IMR-90 (cell line): ENCODE data around the gene SPSB4. TPM values are rescaled to one million over a fixed set of nuclear protein-coding genes. Genes with fewer than 3 reads are reported as not detected.

Experiments used
- ATAC-seq: fragments of 200-7000 bp; cut with Tn5 transposase; 2 replicates; pipeline ENCODE4 v1.9.1; 2020; ENCODE audit warnings: low read depth, mild to moderate bottlenecking, moderate library complexity
- BruUV-seq: library from RNA; stranded (reverse); fragments of 400-500 nt; replicated peaks from 2 replicates; lab custom pipeline; 2021; lab: Mats Ljungman, UMichigan
- CTCF ChIA-PET: fragments of 300-600 bp; formaldehyde crosslinking; extraction: SDS; loops from one replicate; lab custom pipeline; 2021; ENCODE audit warnings: antibody characterized with exemption; lab: Yijun Ruan, JAX
- POLR2A ChIA-PET: fragments of 300-600 bp; sonication (Branson Sonifier 250); formaldehyde crosslinking; loops from one replicate; lab custom pipeline; 2022; ENCODE audit warnings: antibody characterized with exemption; ENCODE audit not compliant: unreplicated experiment; lab: Charles Lee
- DNase-seq: peaks from one replicate; pipeline ENCODE4 v3.0.0; 2013
- H2AFZ ChIP-seq: replicated peaks from 2 replicates; pipeline ENCODE3; 2013; ENCODE audit warnings: low read length, mild to moderate bottlenecking; ENCODE audit not compliant: poor library complexity
- H2AK5ac ChIP-seq: 2 replicates; pipeline ENCODE4 v1.6.1; 2013; ENCODE audit warnings: low read depth, low read length, inconsistent platforms
- H2AK9ac ChIP-seq: replicated peaks from 2 replicates; pipeline ENCODE3; 2013; ENCODE audit warnings: mild to moderate bottlenecking, low read depth, low read length, moderate library complexity; ENCODE audit not compliant: poor library complexity
- H2BK120ac ChIP-seq: 2 replicates; pipeline ENCODE4 v1.6.1; 2013; ENCODE audit warnings: low read depth, low read length, inconsistent platforms
- H2BK15ac ChIP-seq: 3 replicates; pipeline ENCODE4 v1.6.1; 2013; ENCODE audit warnings: low read depth, low read length, inconsistent platforms
- H2BK20ac ChIP-seq: 2 replicates; pipeline ENCODE4 v1.6.1; 2013; ENCODE audit warnings: low read depth, mild to moderate bottlenecking, inconsistent platforms, low read length, moderate library complexity
- H2BK5ac ChIP-seq: 2 replicates; pipeline ENCODE4 v1.6.1; 2013; ENCODE audit warnings: mild to moderate bottlenecking, low read depth, low read length, inconsistent platforms; ENCODE audit not compliant: poor library complexity, severe bottlenecking
- H3K14ac ChIP-seq: replicated peaks from 2 replicates; pipeline ENCODE4 v1.6.1; 2013; ENCODE audit warnings: low read depth, low read length, inconsistent platforms
- H3K18ac ChIP-seq: 2 replicates; pipeline ENCODE4 v1.6.1; 2013; ENCODE audit warnings: low read depth, low read length, control low read depth
- H3K23ac ChIP-seq: 2 replicates; pipeline ENCODE4 v1.6.1; 2013; ENCODE audit warnings: low read depth, low read length, inconsistent platforms
- H3K27ac ChIP-seq: 2 replicates; pipeline ENCODE4 v1.5.1; 2013; ENCODE audit warnings: mild to moderate bottlenecking, control low read depth, low read length; ENCODE audit not compliant: insufficient read depth
- H3K27me3 ChIP-seq: 2 replicates; pipeline ENCODE4 v1.6.1; 2013; ENCODE audit warnings: low read length; ENCODE audit not compliant: control insufficient read depth, insufficient read depth
- H3K36me3 ChIP-seq: 2 replicates; pipeline ENCODE4 v1.6.1; 2013; ENCODE audit warnings: low read length, mixed read lengths; ENCODE audit not compliant: control insufficient read depth, insufficient read depth
- H3K4ac ChIP-seq: 2 replicates; pipeline ENCODE4 v1.6.1; 2013; ENCODE audit warnings: low read depth, low read length, inconsistent platforms
- H3K4me1 ChIP-seq: 2 replicates; pipeline ENCODE4 v1.6.1; 2013; ENCODE audit warnings: low read length, mixed read lengths; ENCODE audit not compliant: control insufficient read depth, insufficient read depth
- H3K4me2 ChIP-seq: 2 replicates; pipeline ENCODE4 v1.6.1; 2013; ENCODE audit warnings: low read depth, mild to moderate bottlenecking, control low read depth, low read length, moderate library complexity
- H3K4me3 ChIP-seq: 2 replicates; pipeline ENCODE4 v1.5.1; 2013; ENCODE audit warnings: low read depth, mild to moderate bottlenecking, control low read depth, low read length, moderate library complexity; ENCODE audit not compliant: insufficient read depth
- H3K56ac ChIP-seq: 2 replicates; pipeline ENCODE4 v1.6.1; 2013; ENCODE audit warnings: low read length, inconsistent platforms; ENCODE audit not compliant: insufficient read depth; ENCODE audit errors: extremely low read depth
- H3K79me1 ChIP-seq, 2 experiments: 2 replicates each; pipeline ENCODE4 v1.6.1; 2013; ENCODE audit warnings: low read length in 2 of 2, inconsistent platforms in 1 of 2, low read depth in 1 of 2
- H3K9ac ChIP-seq: 2 replicates; pipeline ENCODE4 v1.6.1; 2013; ENCODE audit warnings: low read depth, low read length, control low read depth
- H3K9me1 ChIP-seq: 2 replicates; pipeline ENCODE4 v1.6.1; 2013; ENCODE audit warnings: low read length, inconsistent platforms; ENCODE audit not compliant: insufficient read depth
- H3K9me3 ChIP-seq: 2 replicates; pipeline ENCODE4 v1.6.1; 2013; ENCODE audit warnings: low read length; ENCODE audit not compliant: control insufficient read depth, insufficient read depth
- H4K20me1 ChIP-seq: 2 replicates; pipeline ENCODE4 v1.6.1; 2013; ENCODE audit warnings: low read length, inconsistent platforms; ENCODE audit not compliant: insufficient read depth
- H4K5ac ChIP-seq: 2 replicates; pipeline ENCODE4 v1.6.1; 2013; ENCODE audit warnings: mild to moderate bottlenecking, low read depth, low read length, control low read depth
- H4K8ac ChIP-seq, 2 experiments: 2 replicates each; pipeline ENCODE4 v1.6.1; 2013; ENCODE audit warnings: low read depth in 2 of 2, low read length in 2 of 2, control low read depth in 1 of 2, inconsistent platforms in 1 of 2
- H4K91ac ChIP-seq: 2 replicates; pipeline ENCODE4 v1.6.1; 2013; ENCODE audit warnings: low read depth, low read length, inconsistent platforms; ENCODE audit not compliant: insufficient read depth
- BHLHE40 ChIP-seq: fragments of 150-350 bp; IDR thresholded peaks from 2 replicates; pipeline ENCODE4 v1.6.1; 2016; ENCODE audit warnings: mild to moderate bottlenecking, low read depth, low read length
- CEBPB ChIP-seq: IDR thresholded peaks from 2 replicates; pipeline ENCODE4 v1.6.1; 2012; ENCODE audit warnings: low read depth, low read length, improper control_type of control experiment
- MAFK ChIP-seq: IDR thresholded peaks from 2 replicates; pipeline ENCODE4 v1.6.1; 2012; ENCODE audit warnings: low read depth, low read length, improper control_type of control experiment
- MAZ ChIP-seq: IDR thresholded peaks from 2 replicates; pipeline ENCODE4 v1.6.1; 2012; ENCODE audit warnings: low read depth, mild to moderate bottlenecking, low read length, improper control_type of control experiment, moderate library complexity, borderline replicate concordance
- NFE2L2 ChIP-seq: fragments of 150-350 bp; IDR thresholded peaks from 2 replicates; pipeline ENCODE4 v1.6.1; 2016; ENCODE audit warnings: low read depth, mild to moderate bottlenecking, low read length
- RAD21 ChIP-seq: IDR thresholded peaks from 2 replicates; pipeline ENCODE4 v1.6.1; 2012; ENCODE audit warnings: low read length, improper control_type of control experiment
- RCOR1 ChIP-seq: IDR thresholded peaks from 2 replicates; pipeline ENCODE4 v1.6.1; 2012; ENCODE audit warnings: mild to moderate bottlenecking, low read length, improper control_type of control experiment; ENCODE audit not compliant: insufficient replicate concordance
- SMC3 ChIP-seq: fragments of 150-350 bp; IDR thresholded peaks from 2 replicates; pipeline ENCODE4 v1.6.1; 2016; ENCODE audit warnings: low read depth, mild to moderate bottlenecking, antibody characterized with exemption, low read length, moderate library complexity
- WGBS, 2 experiments: methylation state at CpG; one replicate each; pipeline versions ENCODE4 v1.1.5 to v1.1.7; 2013; ENCODE audit warnings: missing lambda C conversion rate in 2 of 2; ENCODE audit not compliant: insufficient read length in 1 of 2; ENCODE audit errors: extremely low coverage in 2 of 2; 5-methylcytosine and 5-hydroxymethylcytosine counted together
- dilution Hi-C: fragments of 300-500 bp; cut with HindIII; formaldehyde crosslinking; loops from one replicate; pipeline ENCODE4 v1.14.3; 2018; ENCODE audit warnings: low sequenced_read_pairs; ENCODE audit not compliant: unreplicated experiment
- in situ Hi-C: fragments of 300-500 bp; cut with MboI; formaldehyde crosslinking; loops from 3 replicates; pipeline ENCODE4 v1.14.3; 2019; ENCODE audit warnings: low sequenced_read_pairs, inconsistent platforms, mixed read lengths
- intact Hi-C: fragments of 100-400 bp; cut with micrococcal nuclease; formaldehyde crosslinking; loops from 2 replicates; pipeline ENCODE4 v1.10.0; 2022
- polyA plus RNA-seq, 3 experiments: library from polyadenylated mRNA; depleted of rRNA; stranded (reverse); fragments of >200 nt; gene quantifications; 2 replicates each; pipeline ENCODE4 v1.2.3, GENCODE V29; 2012; ENCODE audit warnings: low replicate concordance in 1 of 3
- total RNA-seq: library from RNA; depleted of rRNA; stranded (reverse); fragments of >200 nt; gene quantifications from 2 replicates; pipeline ENCODE4 v1.2.3, GENCODE V29; 2012
- TF ChIP-seq, protein P1 (sequence below): fragments of 150-350 bp; IDR thresholded peaks from 2 replicates; pipeline ENCODE4 v1.6.1; 2017; ENCODE audit warnings: mild to moderate bottlenecking, antibody characterized with exemption, low read length, low read depth
- TF ChIP-seq, protein P2 (sequence below): conservative IDR thresholded peaks from 2 replicates; pipeline ENCODE4 v1.5.1; 2012; ENCODE audit warnings: mild to moderate bottlenecking, low read depth, low read length, improper control_type of control experiment
- TF ChIP-seq, protein P3 (sequence below): fragments of 150-350 bp; IDR thresholded peaks from 2 replicates; pipeline ENCODE4 v1.6.1; 2016; ENCODE audit warnings: low read depth, mild to moderate bottlenecking, low read length, moderate library complexity, borderline replicate concordance

SPSB4 gene
- total and polyA plus RNA-seq, 2 of the 4 experiments (the other 2 are of a cell fraction), result not detected

DNA sequence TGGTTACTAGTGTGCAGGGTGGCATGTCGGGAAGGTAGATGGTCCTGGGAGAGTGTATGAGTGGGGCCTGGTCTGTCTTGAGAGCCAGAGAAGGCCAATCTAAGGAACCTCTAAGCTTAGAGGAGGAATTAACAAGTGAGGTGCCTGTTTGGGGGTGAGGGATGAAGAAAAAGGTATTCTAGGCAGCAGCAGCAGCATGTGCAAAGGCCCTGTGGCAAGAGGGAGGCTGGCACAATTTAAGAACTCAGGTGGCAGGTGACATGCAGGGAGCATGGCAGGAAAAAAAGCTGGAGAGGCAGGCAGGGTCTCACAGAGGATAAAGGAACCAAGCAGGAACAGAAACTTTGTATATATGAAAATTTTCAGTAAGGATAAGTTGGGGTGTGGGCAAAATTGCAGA is 51.2 kb downstream of the SPSB4 start:
- ChIA-PET CTCF (no interaction called here), POLR2A (no interaction called here)
- TF ChIP-seq NFE2L2 (no peak), SMC3 (no peak), MAZ (no peak), RAD21 (no peak), MAFK (no peak), BHLHE40 (no peak), CEBPB (no peak), RCOR1 (no peak)
- TF ChIP-seq, protein P1, sequence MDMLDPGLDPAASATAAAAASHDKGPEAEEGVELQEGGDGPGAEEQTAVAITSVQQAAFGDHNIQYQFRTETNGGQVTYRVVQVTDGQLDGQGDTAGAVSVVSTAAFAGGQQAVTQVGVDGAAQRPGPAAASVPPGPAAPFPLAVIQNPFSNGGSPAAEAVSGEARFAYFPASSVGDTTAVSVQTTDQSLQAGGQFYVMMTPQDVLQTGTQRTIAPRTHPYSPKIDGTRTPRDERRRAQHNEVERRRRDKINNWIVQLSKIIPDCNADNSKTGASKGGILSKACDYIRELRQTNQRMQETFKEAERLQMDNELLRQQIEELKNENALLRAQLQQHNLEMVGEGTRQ, result no peak
- TF ChIP-seq, protein P2, sequence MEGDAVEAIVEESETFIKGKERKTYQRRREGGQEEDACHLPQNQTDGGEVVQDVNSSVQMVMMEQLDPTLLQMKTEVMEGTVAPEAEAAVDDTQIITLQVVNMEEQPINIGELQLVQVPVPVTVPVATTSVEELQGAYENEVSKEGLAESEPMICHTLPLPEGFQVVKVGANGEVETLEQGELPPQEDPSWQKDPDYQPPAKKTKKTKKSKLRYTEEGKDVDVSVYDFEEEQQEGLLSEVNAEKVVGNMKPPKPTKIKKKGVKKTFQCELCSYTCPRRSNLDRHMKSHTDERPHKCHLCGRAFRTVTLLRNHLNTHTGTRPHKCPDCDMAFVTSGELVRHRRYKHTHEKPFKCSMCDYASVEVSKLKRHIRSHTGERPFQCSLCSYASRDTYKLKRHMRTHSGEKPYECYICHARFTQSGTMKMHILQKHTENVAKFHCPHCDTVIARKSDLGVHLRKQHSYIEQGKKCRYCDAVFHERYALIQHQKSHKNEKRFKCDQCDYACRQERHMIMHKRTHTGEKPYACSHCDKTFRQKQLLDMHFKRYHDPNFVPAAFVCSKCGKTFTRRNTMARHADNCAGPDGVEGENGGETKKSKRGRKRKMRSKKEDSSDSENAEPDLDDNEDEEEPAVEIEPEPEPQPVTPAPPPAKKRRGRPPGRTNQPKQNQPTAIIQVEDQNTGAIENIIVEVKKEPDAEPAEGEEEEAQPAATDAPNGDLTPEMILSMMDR, result no peak
- TF ChIP-seq, protein P3, sequence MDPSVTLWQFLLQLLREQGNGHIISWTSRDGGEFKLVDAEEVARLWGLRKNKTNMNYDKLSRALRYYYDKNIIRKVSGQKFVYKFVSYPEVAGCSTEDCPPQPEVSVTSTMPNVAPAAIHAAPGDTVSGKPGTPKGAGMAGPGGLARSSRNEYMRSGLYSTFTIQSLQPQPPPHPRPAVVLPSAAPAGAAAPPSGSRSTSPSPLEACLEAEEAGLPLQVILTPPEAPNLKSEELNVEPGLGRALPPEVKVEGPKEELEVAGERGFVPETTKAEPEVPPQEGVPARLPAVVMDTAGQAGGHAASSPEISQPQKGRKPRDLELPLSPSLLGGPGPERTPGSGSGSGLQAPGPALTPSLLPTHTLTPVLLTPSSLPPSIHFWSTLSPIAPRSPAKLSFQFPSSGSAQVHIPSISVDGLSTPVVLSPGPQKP, result no peak
- H3K9me1 ChIP-seq, result no peaks in the 10 kb centered on the region
- H3K4me1 ChIP-seq, result no peaks in the 10 kb centered on the region
- H4K20me1 ChIP-seq, result no peaks in the 10 kb centered on the region
- no peaks in the 10 kb centered on the region for H3K9me3 ChIP-seq
- no peak overlapping the region for H2AK5ac ChIP-seq
- DNase-seq (no peak), ATAC-seq (no peak)
- no peak overlapping the region for H2BK15ac ChIP-seq
- no peak overlapping the region for H2BK120ac ChIP-seq
- no peak overlapping the region for H3K4me3 ChIP-seq
- no peak overlapping the region for H3K23ac ChIP-seq
- H3K79me1 ChIP-seq, result no peaks in the 10 kb centered on the region
- H3K27ac ChIP-seq, result no peak overlapping the region
- H4K91ac ChIP-seq, result no peak overlapping the region
- in situ Hi-C loops, result loop anchor here (10.0 kb wide), 1 partner anchor 208 kb away; no protein-coding TSS in a partner anchor
- H3K27me3 ChIP-seq, result peaks cover 22% of the 10 kb centered on the region
- H3K4me2 ChIP-seq, result no peak overlapping the region
- no peak overlapping the region for H2AK9ac ChIP-seq
- no peak overlapping the region for H3K18ac ChIP-seq
- WGBS, 2 experiments, result 83% methylated on average over 1 of the region's 1 CpG; no CpG with 5 or more reads in 1 of the 2 experiments
- BruUV-seq, result no TSS peak
- dilution Hi-C loops, result no loop called here
- no peak overlapping the region for H2BK5ac ChIP-seq
- H3K4ac ChIP-seq, result no peak overlapping the region
- no peak overlapping the region for H4K5ac ChIP-seq
- H3K14ac ChIP-seq, result no peak overlapping the region
- no peak overlapping the region for H4K8ac ChIP-seq
- no peaks in the 10 kb centered on the region for H3K36me3 ChIP-seq
- H2BK20ac ChIP-seq, result no peak overlapping the region
- H3K9ac ChIP-seq, result no peak overlapping the region
- no peak overlapping the region for H3K56ac ChIP-seq
- intact Hi-C loops, result no loop called here
- no peak overlapping the region for H2AFZ ChIP-seq
